ENCODE results near the gene CCDC107.
"Not testable (repeated sequence)": the region's sequence is repeated elsewhere in the genome, so short reads cannot be mapped to it uniquely, and the experiment has no call there.

Gene CCDC107

DNA sequence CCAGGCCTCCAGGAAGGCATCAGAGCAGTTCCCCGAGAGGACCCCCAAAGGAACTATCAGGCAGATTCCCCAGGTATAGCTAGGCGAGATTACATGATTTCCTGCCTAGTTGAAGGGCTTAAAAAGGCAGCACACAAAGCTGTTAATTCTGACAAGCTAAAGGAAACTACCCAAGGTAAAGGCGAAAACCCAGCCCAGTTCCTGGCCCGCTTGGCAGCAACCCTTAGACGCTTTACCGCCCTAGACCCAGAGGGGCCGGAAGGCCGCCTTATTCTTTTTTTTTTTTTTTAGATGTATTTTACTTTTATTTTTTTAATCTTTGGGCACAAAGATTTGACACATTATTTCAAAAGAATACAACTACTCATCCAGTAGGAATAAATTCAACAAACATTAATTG is 19.3 kb upstream of the CCDC107 start:
- not testable (repeated sequence) for DNase-seq

DNA sequence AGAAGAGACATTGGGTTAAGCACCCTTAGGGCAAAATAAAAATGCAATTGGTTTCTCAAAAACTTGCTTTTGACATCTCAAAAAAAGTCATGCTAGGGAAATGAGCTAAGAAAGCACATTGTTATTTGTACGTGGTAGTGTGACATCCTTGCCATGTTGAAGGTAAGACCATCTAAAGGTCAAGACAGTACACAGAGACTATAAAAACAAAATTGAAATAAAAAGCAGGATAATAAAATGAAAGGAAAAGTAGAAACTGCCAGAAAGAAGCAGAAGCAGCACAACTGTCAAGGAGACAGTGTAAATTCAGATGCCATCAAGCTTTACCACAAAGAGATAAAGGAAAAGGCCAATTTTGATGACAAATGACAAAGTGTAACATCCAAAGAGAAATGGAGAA is 18.9 kb upstream of the CCDC107 start:
- DNase-seq = not testable (repeated sequence)

DNA sequence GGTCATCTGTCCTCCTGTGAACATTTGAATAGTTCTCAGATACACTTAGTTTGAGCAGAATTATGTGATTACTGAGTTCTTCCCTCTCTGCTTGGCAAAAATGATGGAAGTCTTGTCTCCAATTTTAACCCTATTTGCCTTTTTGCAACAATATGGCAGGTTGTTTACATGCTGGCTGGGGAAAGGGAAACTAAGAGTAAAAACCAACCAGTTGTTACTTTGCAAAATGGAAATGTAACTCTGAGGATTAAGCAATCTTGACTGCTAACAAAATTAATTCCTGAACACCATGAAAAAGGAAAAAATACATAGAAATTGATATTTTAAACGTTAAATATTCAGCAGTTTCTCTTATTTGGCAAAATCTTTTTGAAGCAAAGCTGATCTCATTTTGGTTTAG is 18.5 kb upstream of the CCDC107 start:
- DNase-seq = no peak

DNA sequence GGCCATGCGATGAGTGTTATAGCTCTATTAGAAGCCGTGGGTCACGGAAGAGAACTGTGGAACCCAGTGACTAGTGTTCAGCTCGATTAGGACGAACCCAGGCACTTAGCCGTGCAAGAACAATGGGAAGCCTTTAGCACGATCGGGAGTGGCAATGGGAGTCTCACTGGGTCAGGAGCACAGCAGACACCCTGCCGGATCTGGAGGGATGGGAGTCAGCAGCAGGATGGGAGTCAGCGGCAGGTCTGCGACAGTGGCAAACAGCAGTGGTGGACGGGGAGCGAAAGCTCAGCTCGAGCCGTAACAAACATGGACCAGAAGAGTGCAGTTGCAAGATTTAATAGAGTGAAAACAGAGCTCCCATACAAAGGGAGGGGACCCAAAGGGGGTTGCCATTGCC is 17.7 kb upstream of the CCDC107 start:
- DNase-seq = not testable (repeated sequence)

DNA sequence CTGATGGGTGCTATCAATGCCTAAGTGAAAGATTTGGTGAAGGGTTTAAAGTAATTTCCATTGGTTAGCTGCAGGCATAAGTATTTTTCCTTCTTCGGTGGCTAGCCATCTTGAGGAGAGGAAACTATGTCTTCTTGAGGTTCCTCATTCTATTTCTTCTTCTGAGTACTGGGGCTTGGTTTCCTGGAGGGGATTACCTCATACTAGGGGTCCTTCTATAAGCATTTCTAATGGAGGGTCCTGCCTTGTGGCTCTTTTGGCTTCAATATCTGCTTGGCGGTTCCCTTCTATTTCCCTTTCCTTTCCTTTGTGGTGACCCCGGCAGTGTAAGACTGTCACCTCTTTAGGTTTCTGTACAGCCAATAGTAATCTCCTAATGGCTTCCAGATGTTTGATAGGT is 16.6 kb upstream of the CCDC107 start:
- DNase-seq = not testable (repeated sequence)

DNA sequence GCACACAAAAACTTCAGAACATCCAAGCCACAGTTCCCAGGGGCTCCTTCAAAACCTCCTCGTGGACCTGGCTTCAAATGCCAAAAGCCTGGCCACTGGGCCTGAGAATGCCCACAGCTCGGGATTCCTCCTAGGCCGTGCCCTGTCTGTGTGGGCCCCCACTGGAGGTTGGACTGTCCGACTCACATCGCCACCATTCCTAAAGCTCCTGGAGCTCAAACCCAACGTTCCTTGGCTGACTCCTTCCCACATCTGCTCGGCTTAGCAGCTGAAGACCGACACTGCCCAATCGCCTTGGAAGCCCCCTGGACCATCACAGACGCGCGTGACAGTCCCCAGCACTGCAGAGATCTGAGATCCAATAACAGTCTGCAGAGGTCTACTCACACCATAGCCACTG is 15.0 kb upstream of the CCDC107 start:
- no peak for DNase-seq

DNA sequence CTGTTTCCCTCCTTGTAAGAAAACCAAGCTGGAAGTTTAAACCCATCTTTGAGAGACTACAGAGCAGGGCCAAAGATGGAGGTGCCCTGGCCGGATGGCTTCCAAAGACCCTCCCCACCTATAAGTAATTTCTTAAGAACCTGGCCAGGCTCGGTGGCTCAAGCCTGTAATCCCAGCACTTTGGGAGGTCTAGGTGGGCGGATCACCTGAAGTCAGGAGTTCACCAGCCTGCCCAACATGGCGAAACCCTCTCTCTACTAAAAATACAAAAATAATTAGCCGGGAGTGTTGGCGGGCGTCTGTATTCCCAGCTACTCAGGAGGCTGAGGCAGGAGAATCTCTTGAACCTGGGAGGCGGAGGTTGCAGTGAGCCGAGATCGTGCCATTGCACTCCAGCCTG is 12.4 kb upstream of the CCDC107 start:
- DNase-seq = not testable (repeated sequence)

DNA sequence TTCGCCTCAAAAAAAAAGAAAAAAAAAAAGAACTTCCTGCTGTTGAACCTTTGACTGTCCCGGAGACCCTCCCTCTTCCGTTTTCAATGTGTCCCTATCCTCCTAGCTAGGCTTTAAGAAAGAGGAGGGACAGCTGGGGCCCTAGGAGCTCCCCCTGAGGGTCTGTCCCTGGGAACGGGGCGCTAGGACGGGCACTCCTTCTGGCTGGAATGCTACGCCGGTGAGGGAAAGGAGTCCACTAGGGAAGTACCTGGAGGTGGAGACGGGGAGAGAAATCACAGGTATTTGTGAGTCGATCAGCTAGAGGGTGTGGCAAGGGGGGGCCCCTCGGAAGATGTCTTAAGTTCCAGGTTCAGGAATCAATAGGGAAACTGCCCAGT is 11.9 kb upstream of the CCDC107 start:
- peak; percentile 44 to 51 for DNase-seq

DNA sequence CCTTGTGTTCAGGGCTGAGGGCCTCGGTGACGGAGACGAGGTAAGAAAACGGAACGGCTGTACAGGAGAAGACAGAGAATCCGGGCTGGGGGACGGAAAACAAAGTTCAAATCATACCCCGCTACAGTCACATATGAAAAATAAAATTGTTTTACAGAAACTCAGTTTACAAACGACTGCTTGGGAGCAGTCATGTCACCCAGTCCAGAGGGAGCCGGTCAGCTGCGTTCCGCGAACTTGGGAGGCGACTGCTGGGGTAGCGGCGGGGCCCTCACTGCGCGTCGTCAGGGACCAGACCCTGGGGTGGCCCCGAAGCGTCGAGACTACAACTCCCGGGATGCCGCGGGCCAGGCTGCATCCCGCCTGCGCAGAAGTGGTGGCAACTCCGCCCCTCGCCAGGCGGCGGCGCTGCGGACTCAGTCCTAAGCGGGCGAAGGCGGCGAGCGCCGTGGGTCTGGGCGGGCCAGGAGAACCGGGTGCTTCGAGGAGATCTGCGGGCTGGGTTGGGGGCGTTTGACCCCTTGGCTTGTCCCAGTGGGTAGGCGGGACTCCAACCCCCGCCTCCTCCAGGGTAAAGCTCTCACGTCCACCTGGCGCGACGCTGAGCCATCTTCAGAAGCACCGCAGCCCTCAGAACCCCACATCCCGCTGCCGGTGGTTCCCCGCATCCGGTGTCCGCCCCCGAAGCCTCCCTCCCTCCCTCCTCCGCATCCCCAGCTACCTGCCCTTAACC is 11.4 kb upstream of the CCDC107 start:
- peak; percentile 81 for DNase-seq

DNA sequence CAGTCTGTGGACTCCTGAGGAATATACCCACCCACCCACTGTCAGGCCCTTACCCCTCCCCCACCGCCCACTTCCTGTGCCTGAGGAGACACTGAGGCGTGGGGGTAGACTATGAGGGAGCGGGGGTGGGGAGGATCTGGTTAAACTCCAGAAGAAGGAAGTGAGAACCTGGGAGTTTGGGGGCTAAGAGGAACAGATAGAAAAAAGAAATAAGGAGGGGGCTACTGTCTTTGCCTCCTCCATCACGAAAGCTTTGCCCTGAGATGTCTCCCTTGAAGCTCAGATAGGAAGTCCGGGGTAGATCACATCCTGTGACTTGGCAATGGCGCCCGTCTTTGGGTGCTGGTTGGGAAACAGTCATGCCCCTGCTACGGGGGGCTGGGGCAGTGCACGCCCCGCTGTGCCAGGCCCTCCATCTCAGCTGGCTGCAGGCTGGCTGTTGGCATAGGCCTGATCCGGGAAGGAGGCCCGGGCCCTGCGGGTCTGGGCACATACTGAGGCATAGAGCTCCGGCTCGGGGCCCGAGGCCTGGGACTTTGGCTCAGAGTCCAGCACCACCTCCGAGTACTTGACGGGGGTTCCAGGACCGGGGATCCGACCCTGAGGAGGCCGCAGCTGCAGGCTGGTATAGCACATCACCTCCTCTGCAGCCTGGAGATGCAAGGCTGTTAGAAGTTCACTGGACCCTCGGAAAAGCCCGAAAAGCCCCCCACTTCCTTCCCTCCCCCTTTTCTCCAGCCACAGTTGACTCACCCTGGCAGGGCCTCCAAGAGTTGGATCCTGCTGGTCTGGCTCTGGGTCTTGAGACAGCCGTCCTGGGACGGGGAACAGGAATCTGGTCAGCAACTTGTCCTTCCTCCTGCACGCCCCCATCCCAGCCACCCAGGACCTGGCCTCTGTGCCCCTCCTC is 8.4 kb upstream of the CCDC107 start:
- peak; percentile 39 to 57 for DNase-seq

DNA sequence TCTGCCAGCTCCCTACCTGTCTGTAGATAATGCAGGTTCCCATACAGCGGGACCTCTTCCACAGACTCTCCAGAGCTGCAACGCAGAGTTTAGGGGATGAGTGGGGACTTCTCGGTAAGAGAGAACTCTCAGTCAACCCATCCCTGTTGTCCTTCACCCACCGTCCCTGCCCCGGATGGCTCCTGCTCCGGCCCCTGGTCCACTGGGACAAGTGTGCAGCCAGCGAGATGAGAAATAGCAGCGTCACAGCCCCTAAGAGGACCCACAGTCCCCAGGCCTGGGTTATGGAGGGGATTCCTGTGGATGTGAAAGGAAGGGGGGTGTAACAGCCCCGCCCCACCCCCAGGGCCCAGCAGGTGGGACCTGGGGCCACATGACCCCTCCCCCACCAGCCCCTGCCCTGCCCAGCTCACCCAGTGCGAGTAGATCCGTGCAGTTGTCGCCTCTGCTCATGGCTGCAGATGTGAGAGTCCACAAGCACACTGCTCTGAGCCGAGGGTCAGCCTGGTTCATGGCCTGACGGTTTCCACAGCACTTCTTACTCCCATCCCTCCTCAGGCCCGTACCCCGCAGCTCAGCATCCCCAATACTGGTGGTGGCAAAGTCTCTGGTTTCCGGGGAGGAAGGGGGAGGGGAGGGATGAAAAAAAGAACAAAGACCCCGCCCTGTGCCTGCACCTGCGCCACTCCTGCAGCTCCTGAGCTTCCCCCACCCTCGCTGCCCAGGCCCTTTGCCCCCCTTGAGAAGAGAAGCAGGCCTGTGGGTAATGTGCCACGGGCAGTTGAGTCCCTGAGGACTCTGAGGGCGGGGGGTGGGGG is 7.5 kb upstream of the CCDC107 start, which contains the start of gene SIT1:
TSS of gene SIT1 (minus strand) at position 591 of the 818 bp plus-strand sequence. CDS start at position 513, 78 bp downstream.
- no peak for DNase-seq

DNA sequence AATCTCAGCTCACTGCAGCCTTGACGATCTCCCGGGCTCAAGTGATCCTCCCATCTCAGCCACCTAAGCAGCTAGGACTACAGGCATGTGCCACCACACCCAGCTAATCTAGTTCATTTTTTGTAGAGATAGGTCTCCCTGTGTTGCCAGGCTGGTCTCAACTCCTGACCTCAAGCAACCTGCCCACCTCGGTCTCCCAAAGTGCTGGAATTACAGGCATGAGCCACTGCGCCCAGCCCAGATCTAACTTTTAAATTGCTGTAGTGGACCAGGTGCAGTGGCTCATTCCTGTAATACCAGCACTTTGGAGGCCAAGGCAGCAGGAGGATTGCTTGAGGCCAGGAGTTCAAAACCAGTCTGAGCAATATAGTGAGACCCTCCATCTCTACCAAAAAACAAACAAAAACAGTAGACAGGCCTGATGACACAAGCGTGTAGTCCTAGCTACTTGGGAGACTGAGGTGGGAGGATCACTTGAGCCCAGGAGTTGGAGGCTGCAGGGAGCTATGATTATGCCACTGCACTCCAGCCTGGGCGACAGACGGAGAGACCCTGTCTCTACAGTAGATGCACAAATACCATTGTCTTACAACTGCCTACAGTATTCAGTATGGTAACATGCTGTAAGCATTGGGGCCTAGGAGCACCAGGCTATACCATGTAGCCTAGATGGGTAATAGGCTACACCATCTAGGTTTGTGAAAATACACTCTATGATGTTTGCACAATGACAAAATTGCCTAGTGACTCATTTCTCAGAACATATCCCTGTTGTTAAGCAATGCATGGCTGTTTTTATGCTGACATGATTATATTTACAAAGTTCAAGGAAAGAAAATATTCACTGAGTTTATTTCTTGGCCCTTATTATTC is 5.9 kb upstream of the CCDC107 start:
- DNase-seq = no peak

DNA sequence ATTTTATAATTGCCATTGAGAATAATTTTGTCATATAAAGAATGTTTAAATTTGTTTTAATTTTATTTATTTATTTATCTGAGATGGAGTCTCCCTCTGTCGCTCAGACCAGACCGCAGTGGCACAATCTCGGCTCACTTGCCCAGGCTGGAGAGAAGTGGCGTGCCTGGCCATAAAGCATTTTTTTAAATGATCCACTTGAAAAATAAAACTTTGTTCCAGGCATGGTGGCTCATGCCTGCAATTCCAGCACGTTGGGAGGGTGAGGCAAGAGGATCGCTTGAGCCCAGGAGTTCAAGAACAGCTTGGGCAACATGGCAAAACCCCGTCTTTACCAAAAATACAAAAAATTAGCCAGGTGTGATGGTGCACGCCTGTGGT is 5.3 kb upstream of the CCDC107 start:
- DNase-seq = no peak

DNA sequence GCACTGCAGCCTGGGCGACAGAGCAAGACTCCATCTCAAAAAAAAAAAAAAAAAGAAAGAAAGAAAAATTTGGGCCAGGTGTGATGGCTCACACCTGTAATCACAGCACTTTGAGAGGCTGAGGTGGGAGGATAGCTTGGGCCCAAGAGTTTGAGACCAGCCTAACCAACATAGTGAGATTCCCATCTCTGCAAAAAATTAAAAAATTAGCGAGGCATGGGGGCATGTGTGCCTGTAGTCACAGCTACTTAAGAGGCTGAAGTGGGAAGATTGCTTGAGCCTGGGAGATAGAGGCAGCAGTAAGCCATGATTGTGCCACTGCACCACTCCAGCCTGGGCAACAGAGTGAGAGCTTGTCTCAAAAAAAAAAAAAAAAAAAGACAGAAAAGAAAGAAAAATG is 4.5 kb upstream of the CCDC107 start:
- DNase-seq = no peak

DNA sequence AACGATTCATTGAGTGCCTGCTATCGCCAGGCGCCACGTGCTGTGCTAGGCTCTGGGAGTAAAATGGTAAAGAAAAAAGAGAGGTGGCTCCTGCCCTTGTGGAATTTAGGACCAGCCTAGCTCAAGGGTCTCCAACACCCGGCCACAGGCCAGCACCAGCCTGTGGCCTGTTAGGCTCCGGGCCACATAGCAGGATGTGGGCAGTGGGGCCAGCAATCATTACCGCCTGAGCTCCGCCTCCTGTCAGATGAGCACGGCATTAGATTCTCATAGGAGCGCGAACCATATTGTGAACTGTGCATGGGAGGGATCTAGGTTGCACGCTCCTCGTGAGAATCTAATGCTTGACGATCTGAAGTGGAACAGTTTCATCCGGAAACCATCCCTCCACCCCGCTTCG is 1.7 kb upstream of the CCDC107 start:
- DNase-seq = no peak

DNA sequence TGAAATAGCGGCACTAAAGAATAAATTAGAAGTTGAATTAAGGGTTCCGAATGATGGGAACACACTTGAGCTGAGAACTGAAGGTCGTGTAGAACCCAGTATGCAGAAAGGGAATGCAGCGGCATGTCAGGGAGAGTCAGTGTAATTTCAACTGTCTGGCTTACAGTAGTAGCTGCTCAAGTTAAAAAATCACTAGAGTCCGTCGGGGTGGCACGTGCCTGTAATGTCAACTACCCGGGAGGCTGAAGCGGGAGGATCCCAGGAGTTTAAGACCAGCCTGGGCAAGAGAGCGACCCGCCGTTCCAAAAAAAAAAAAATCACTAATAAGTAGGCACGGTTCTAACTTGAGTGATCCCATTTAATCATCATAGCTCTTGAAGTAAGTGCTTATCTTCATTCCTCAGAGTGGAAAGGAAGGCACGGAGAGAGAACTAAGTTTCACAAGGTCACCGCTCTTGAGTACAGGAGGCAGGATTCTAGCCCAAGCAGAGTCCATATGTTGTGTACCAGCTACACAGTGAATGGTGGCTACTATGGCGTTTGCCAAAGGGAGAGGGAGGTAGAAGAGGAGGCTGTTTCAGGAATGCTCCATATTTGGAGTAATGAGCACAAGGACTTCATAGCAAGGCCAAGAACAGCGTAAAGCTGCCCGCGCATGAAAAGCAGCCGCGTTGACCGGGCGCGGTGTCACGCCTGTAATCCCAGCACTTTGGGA is 1.1 kb upstream of the CCDC107 start:
- DNase-seq = peak in 1 of 2 experiments; percentile 35

DNA sequence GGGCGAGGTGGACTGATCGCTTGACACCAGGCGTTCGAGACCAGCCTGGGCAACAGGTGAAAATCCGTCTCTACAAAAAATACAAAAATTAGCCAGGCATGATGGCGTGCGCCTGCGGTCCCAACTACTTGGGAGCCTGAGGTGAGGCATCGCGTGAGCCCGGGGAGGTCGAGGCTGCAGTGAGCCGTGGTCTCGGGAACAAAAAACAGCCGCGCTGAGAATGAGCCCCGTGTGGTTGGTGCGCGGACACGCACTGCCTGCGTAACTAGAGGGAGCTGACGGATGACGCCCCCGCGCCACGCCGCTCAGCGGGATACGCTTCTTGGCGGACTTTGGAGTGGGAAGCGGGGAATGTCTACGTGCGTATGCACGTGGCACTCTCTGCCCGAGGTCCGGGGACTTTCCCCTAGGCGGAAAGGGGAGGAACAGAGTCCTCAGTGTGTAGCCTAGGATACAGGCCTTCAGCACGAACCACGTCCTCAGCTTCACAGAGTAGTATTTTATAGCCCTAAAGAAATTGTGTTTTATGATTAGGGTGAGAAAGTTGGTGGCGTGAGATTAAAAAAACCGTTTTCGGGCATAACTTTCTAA is 451 bp upstream of the CCDC107 start, which contains the start of gene RMRP:
TSS of gene RMRP (minus strand) at position 474 of the 591 bp plus-strand sequence.
- peak; percentile 97 for DNase-seq

DNA sequence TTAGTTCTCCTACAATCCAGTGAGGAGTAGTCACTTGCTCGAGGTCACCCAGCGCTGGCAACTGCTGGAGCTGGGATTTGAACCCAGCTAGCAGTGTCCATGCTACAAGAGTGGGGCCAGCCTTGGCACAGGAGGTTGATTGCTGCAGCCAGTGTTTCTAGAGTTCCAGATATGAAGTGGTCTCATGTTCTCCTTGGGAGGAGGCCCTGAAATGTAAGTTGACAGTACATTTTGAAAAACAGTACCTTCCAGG is 802 bp downstream of the CCDC107 start:
- peak; percentile 47 to 59 for DNase-seq

DNA sequence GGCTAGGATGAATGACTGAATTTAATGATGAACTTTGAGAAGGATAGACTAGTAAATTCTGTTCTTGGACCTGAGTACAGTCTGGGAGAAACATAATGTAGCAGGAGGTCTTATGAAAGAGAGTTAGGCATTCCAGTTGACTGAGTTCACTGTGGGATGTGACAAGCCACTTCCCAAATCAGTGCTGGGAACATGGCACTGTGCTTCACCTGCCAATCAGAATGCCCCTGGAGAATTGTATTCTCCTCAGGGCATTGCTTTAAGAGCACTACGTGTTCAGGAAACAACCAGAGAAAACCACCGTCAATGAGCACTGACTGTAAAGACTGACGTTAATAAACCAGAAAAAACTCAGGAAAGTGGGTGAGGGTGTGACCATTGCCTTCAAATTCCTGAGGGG is 1.2 kb downstream of the CCDC107 start:
- DNase-seq = no peak

DNA sequence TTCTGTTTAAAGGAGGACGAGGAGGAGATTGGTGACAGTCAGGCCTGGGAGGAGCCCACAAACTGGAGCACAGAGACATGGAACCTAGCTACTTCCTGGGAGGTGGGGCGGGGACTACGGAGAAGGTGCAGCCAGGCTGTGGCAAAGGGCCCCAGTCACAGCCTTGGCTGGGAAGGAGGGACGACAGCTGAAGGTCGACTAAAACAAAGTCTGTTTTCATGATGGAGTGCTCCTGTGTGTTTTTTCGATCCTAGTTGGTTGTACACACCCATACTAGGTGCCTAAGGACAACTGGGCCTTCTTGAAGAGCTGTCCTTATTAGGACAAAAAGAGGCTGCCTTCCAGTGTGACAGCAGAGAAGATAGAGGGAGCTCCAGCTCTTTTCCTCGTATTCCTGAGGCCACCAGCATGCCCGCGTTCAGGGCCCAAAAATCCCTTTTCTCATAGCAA is 2.9 kb downstream of the CCDC107 start:
- DNase-seq = peak; percentile 24 to 38

DNA sequence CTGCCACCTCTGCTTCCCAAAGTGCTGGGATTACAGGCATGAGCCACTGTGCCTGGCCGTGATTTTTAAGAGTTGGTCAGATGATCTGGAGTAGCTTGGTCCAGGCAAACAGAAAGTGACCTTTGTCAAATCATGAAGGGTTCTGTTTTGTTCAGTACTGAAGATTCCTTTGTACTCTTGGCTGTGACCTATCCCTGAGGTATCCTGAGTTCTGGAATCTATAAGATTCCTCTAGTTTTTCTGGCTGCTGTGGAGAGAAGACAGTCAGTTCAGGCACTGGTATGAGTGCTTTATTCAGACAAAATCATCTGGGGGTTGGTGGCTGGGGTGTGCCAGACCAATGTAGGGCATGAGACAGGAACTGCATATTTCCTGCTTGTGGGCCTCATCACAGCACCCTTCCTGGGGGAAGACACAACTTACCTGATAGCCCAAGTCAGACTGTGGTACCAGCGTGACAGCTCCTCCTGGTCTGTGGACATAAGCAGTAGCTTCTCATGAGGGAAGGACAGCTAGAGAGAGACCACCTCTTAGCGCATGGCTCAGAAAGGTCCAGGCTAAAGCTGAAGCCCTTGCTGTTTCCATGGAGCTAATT is 3.8 kb downstream of the CCDC107 start:
- no peak for DNase-seq
